GM15510 (cell line): ENCODE data around the gene MRTFB.

Source experiments
- POLR2A ChIP-seq: IDR thresholded peaks from 3 replicates; pipeline ENCODE4 v1.6.1; 2011; ENCODE audit warnings: borderline replicate concordance; ENCODE audit not compliant: insufficient read length; ENCODE audit errors: extremely low read depth

MRTFB gene

GRCh38 chr16:14241631-14242030 lies 170.5 kb downstream of the MRTFB start:
- no peak for TF ChIP-seq POLR2A

- no peak for TF ChIP-seq POLR2A
These were observed 171.7 kb downstream of the MRTFB start for GRCh38 chr16:14242769-14243168.

- no peak for TF ChIP-seq POLR2A
These were observed 173.3 kb downstream of the MRTFB start for GRCh38 chr16:14244196-14245010.

- no peak for TF ChIP-seq POLR2A
These were observed 177.7 kb downstream of the MRTFB start for GRCh38 chr16:14248791-14249190.

- TF ChIP-seq POLR2A = no peak
These were observed 178.3 kb downstream of the MRTFB start for GRCh38 chr16:14249291-14250032.

GRCh38 chr16:14251419-14251818 lies 180.3 kb downstream of the MRTFB start:
- TF ChIP-seq POLR2A = no peak

- TF ChIP-seq POLR2A = no peak
These were observed 181.7 kb downstream of the MRTFB start for GRCh38 chr16:14252860-14253259.

- no peak for TF ChIP-seq POLR2A
These were observed 191.9 kb downstream of the MRTFB start for GRCh38 chr16:14263011-14263410.

- no peak for TF ChIP-seq POLR2A
These were observed 192.7 kb downstream of the MRTFB start for GRCh38 chr16:14263769-14264168.

GRCh38 chr16:14264327-14264943 lies 193.3 kb downstream of the MRTFB start:
- no peak for TF ChIP-seq POLR2A

- no peak for TF ChIP-seq POLR2A
These were observed 197.0 kb downstream of the MRTFB start for GRCh38 chr16:14268073-14268472.

- no peak for TF ChIP-seq POLR2A
These were observed 204.8 kb downstream of the MRTFB start for GRCh38 chr16:14275934-14276333.

GRCh38 chr16:14278749-14279148 lies 207.6 kb downstream of the MRTFB start:
- TF ChIP-seq POLR2A = no peak

- no peak for TF ChIP-seq POLR2A
These were observed 209.4 kb downstream of the MRTFB start for GRCh38 chr16:14280541-14280940.

GRCh38 chr16:14283786-14284185 lies 212.7 kb downstream of the MRTFB start:
- no peak for TF ChIP-seq POLR2A
